Measurements from ENCODE around the gene FABP1. TPM values are rescaled to one million over a fixed set of nuclear protein-coding genes. Genes with fewer than 3 reads are reported as not detected.

The FABP1 gene
- total and polyA plus RNA-seq, 2 of the 4 experiments (the other 2 are of a cell fraction): not detected

DNA sequence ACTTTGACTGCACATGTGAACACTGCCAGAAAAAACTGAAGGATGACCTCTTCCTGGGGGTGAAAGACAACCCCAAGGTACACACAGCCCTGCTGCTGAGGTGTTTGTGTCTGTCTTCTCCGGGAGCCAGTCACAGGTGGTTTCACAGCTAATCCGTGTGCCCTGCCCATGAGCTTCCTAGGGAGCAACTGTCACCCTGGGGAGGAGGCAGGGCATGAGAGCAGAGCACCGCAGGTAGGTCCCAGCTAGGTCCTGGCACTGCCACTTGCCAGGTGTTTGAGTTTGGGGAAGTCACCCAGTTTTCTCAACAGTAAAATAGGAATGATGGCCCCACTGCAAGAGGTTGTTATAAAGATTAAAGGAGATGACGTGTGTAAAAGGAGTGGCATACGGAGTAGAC, 31.2 kb downstream of the FABP1 start:
- Histone ChIP-seq H3K4me3 (ENCODE audit: insufficient read depth, low read depth, low read length) (no peak overlapping the region), H2BK15ac (ENCODE audit: low read depth, low read length) (no peak overlapping the region), H2AK5ac (ENCODE audit: low read depth, low read length) (no peak overlapping the region), H3K4ac (ENCODE audit: low read depth, low read length) (no peak overlapping the region), H4K8ac (ENCODE audit: low read depth in 2 of 2, low read length in 2 of 2) (no peak overlapping the region), H2BK5ac (ENCODE audit: low read depth, low read length, poor library complexity, severe bottlenecking) (no peak overlapping the region), H3K9ac (ENCODE audit: low read depth, low read length) (no peak overlapping the region), H3K56ac (ENCODE audit: extremely low read depth, insufficient read depth, low read length) (no peak overlapping the region), H3K4me1 (ENCODE audit: control insufficient read depth, insufficient read depth, low read length) (no peaks in the 10 kb centered on the region), H4K91ac (ENCODE audit: insufficient read depth, low read depth, low read length) (no peak overlapping the region), H3K79me1 (ENCODE audit: low read depth in 1 of 2, low read length in 2 of 2) (no peaks in the 10 kb centered on the region), H4K20me1 (ENCODE audit: insufficient read depth, low read length) (no peaks in the 10 kb centered on the region), H2BK120ac (ENCODE audit: low read depth, low read length) (no peak overlapping the region), H3K18ac (ENCODE audit: low read depth, low read length) (no peak overlapping the region), H3K4me2 (ENCODE audit: low read depth, low read length) (no peak overlapping the region), H3K27ac (ENCODE audit: insufficient read depth, low read length) (no peak overlapping the region), H3K27me3 (ENCODE audit: control insufficient read depth, insufficient read depth, low read length) (peaks cover 15% of the 10 kb centered on the region), H3K14ac (replicated peaks; ENCODE audit: low read depth, low read length) (no peak overlapping the region), H2AFZ (replicated peaks; ENCODE audit: low read length, poor library complexity) (no peak overlapping the region), H3K9me3 (ENCODE audit: control insufficient read depth, insufficient read depth, low read length) (no peaks in the 10 kb centered on the region), H3K9me1 (ENCODE audit: insufficient read depth, low read length) (no peaks in the 10 kb centered on the region; the same call in 1 of the 2 replicates), H3K36me3 (ENCODE audit: control insufficient read depth, insufficient read depth, low read length) (no peaks in the 10 kb centered on the region), H3K23ac (ENCODE audit: low read depth, low read length) (no peak overlapping the region), H2AK9ac (replicated peaks; ENCODE audit: low read depth, low read length, poor library complexity) (no peak overlapping the region), H4K5ac (ENCODE audit: low read depth, low read length) (no peak overlapping the region), H2BK20ac (ENCODE audit: low read depth, low read length) (no peak overlapping the region)
- DNase-seq (no peak), ATAC-seq (ENCODE audit: low read depth) (no peak)
- no TSS peak for BruUV-seq (replicated peaks)
- dilution Hi-C loops (cut with HindIII; ENCODE audit: low sequenced_read_pairs, unreplicated experiment) (no loop called here), intact Hi-C loops (cut with micrococcal nuclease) (no loop called here), in situ Hi-C loops (cut with MboI; ENCODE audit: low sequenced_read_pairs) (no loop called here)
- ChIA-PET CTCF (no interaction called here), POLR2A (ENCODE audit: unreplicated experiment) (no interaction called here)
- 71% methylated on average over 1 of the region's 5 CpGs; no CpG with 5 or more reads in 1 of the 2 experiments for WGBS, 2 experiments (ENCODE audit: extremely low coverage in 2 of 2, insufficient read length in 1 of 2)
- TF ChIP-seq NFE2L2 (IDR thresholded peaks at IDR 0.05; ENCODE audit: low read depth, low read length) (no peak), RAD21 (IDR thresholded peaks at IDR 0.05; ENCODE audit: low read length) (no peak), CEBPB (IDR thresholded peaks at IDR 0.05; ENCODE audit: low read depth, low read length) (no peak)

All from IMR-90 (cell line).